SU-DHL-6 (cell line): ENCODE results near the gene FAAP100.

Experiments used
- H2AFZ ChIP-seq: fragments of 200-600 bp; sonication (generic); 2 replicates; pipeline ENCODE4 v1.6.1; 2014; ENCODE audit warnings: low read depth, mild to moderate bottlenecking, moderate library complexity, mixed read lengths, antibody characterized with exemption, low read length; ENCODE audit not compliant: severe bottlenecking
- H3F3A ChIP-seq: fragments of 200-600 bp; shearing (Covaris generic); 2 replicates; pipeline ENCODE4 v1.6.0; 2016; ENCODE audit warnings: antibody characterized with exemption, mild to moderate bottlenecking; ENCODE audit not compliant: insufficient read depth
- H3K27ac ChIP-seq: fragments of 200-600 bp; sonication (generic); 2 replicates; pipeline ENCODE4 v1.5.1; 2016; ENCODE audit warnings: low read depth, mild to moderate bottlenecking, low read length, moderate library complexity, mixed read lengths
- H3K27me3 ChIP-seq: fragments of 200-600 bp; sonication (generic), shearing (Covaris generic); 2 replicates; pipeline ENCODE4 v1.6.0; 2014; ENCODE audit warnings: mild to moderate bottlenecking, low read length
- H3K36me3 ChIP-seq: fragments of 200-600 bp; sonication (generic); 2 replicates; pipeline ENCODE4 v1.6.1; 2014; ENCODE audit warnings: mild to moderate bottlenecking, low read length, mixed read lengths
- H3K4me2 ChIP-seq: fragments of 300-600, 200-600 bp; shearing (Covaris generic), sonication (generic); 2 replicates; pipeline ENCODE4 v1.6.0; 2014; ENCODE audit warnings: low read length, low read depth, mild to moderate bottlenecking; ENCODE audit not compliant: poor library complexity, severe bottlenecking
- H3K4me3 ChIP-seq: fragments of 200-600 bp; sonication (generic); 2 replicates; pipeline ENCODE4 v1.5.1; 2014; ENCODE audit warnings: antibody characterized with exemption, low read length, mild to moderate bottlenecking, mixed read lengths; ENCODE audit not compliant: insufficient read depth, poor library complexity, severe bottlenecking
- H3K79me2 ChIP-seq: fragments of 200-600 bp; sonication (generic); 2 replicates; pipeline ENCODE4 v1.6.1; 2014; ENCODE audit warnings: mild to moderate bottlenecking, low read length, moderate library complexity; ENCODE audit not compliant: insufficient read depth
- H3K9ac ChIP-seq: fragments of 200-600 bp; sonication (generic); 2 replicates; pipeline ENCODE4 v1.7.0; 2014; ENCODE audit warnings: mild to moderate bottlenecking, low read length
- H3K9me2 ChIP-seq: fragments of 200-600 bp; sonication (generic); replicated peaks from 2 replicates; pipeline ENCODE4 v1.6.1; 2014; ENCODE audit warnings: low read length; ENCODE audit not compliant: insufficient read depth
- H3K9me3 ChIP-seq: fragments of 200-600 bp; sonication (generic); 2 replicates; pipeline ENCODE4 v1.6.1; 2014; ENCODE audit warnings: low read length, mixed read lengths; ENCODE audit not compliant: insufficient read depth
- H4K20me1 ChIP-seq: fragments of 200-600 bp; sonication (generic); 2 replicates; pipeline ENCODE4 v1.6.1; 2014; ENCODE audit warnings: low read depth, mild to moderate bottlenecking, antibody characterized with exemption, low read length, moderate library complexity, mixed read lengths
- EZH2phosphoT487 ChIP-seq: fragments of 200-600 bp; sonication (generic), shearing (Covaris generic); conservative IDR thresholded peaks from 2 replicates; pipeline ENCODE4 v1.6.1; 2018; ENCODE audit warnings: mild to moderate bottlenecking, antibody characterized with exemption, low read length, moderate library complexity, mixed read lengths
- TF ChIP-seq, protein P1 (sequence below): fragments of 200-600 bp; sonication (generic); IDR thresholded peaks from one replicate; pipeline ENCODE4 v1.5.1; 2017; ENCODE audit warnings: antibody characterized with exemption, mild to moderate bottlenecking, low read length, moderate library complexity; ENCODE audit not compliant: insufficient read depth, poor library complexity, severe bottlenecking

Gene FAAP100

DNA sequence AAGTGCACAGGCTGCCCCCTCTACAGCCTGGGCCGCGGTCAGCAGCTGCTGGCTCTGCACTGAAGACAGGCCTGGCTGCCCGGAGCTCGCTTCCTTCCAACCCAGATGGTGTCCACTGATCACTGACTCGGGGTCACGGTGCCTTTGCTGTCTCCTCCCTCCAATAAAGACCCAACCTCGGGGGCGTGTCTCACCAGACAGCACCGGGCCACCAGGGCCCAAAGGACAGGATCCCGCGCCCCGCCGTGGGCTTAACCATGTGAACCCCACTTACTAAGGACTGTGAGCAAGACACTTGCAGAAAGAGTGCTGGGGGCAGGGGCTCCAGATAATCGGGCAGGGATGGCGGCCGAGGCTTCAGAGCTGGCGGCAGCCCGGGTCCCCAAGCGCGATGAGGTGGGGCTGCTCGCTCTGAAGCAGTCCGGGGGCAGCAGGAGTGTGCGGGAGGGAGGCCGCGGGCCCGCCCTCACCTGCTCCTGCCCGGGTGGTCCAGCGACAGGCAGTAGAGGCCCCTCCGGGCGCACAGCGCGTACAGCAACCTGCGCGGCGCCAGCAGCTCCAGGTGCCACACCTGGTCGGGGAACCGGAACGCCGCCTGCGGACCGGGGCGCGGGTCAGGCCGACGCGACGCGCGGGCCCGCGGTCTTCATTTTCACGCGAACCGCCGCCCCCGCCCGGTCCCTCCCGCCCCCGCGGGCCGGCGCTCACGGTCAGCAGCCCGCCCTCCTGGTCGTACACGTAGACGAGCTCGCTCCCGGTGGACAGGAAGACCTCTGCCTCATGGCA is 502 bp downstream of the FAAP100 start:
- no peaks in the 10 kb centered on the region for H3K36me3 ChIP-seq
- no peaks in the 10 kb centered on the region; the same call in 1 of the 2 replicates for H4K20me1 ChIP-seq
- H3K27me3 ChIP-seq, result no peaks in the 10 kb centered on the region
- H3K4me2 ChIP-seq, result peak overlapping the region; percentile 97
- H3K27ac ChIP-seq, result peak overlapping the region; percentile 54
- H3K79me2 ChIP-seq, result peaks cover 14% of the 10 kb centered on the region
- H3K9me2 ChIP-seq, result no peaks in the 10 kb centered on the region
- H3F3A ChIP-seq, result no peaks in the 10 kb centered on the region
- peak overlapping the region; percentile 49 for H2AFZ ChIP-seq
- H3K9me3 ChIP-seq, result no peaks in the 10 kb centered on the region
- H3K9ac ChIP-seq, result peak overlapping the region; percentile 99
- no peak for TF ChIP-seq EZH2phosphoT487
- H3K4me3 ChIP-seq, result peak overlapping the region; percentile 77

DNA sequence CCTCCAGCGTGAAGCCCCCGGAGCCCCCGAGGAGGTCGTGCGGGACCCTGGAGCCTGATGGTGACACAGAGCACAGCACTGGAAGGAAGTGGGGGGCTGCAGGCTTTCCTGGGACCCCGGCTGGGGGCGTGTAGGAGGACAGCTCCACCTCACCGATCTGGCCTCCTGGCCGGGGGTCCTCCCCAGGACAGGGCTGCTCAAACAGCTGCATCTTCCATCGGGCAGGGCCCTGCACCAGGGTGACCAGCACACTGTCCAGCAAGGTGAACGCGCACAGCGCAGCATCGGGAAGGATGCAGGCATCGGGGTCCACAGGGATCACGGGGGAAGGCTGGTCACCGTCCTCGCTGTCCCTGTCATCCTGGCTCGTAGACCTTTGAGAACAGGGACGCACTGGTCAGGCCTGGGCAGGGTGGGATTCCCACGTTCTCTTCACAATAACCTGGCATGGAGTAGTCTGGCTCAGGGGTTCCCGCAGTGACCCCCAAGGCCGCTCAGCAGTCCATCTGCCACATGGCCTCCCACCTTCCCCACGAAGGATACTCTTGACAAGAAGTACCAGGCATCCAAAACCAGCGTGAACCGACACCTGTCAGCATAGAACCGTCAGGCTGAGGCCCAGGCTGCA is 1.2 kb downstream of the FAAP100 start:
- Histone ChIP-seq H2AFZ (no peak overlapping the region), H3K9me3 (no peaks in the 10 kb centered on the region), H3K36me3 (no peaks in the 10 kb centered on the region), H3K4me3 (peak overlapping the region; percentile 77), H3K9me2 (no peaks in the 10 kb centered on the region), H4K20me1 (no peaks in the 10 kb centered on the region; the same call in 1 of the 2 replicates), H3K4me2 (peak overlapping the region; percentile 97), H3K27me3 (no peaks in the 10 kb centered on the region), H3K27ac (no peak overlapping the region), H3K9ac (peak overlapping the region; percentile 99), H3F3A (no peaks in the 10 kb centered on the region), H3K79me2 (peaks cover 14% of the 10 kb centered on the region)
- TF ChIP-seq, protein P1, sequence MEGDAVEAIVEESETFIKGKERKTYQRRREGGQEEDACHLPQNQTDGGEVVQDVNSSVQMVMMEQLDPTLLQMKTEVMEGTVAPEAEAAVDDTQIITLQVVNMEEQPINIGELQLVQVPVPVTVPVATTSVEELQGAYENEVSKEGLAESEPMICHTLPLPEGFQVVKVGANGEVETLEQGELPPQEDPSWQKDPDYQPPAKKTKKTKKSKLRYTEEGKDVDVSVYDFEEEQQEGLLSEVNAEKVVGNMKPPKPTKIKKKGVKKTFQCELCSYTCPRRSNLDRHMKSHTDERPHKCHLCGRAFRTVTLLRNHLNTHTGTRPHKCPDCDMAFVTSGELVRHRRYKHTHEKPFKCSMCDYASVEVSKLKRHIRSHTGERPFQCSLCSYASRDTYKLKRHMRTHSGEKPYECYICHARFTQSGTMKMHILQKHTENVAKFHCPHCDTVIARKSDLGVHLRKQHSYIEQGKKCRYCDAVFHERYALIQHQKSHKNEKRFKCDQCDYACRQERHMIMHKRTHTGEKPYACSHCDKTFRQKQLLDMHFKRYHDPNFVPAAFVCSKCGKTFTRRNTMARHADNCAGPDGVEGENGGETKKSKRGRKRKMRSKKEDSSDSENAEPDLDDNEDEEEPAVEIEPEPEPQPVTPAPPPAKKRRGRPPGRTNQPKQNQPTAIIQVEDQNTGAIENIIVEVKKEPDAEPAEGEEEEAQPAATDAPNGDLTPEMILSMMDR, result no peak
- TF ChIP-seq EZH2phosphoT487, result no peak

DNA sequence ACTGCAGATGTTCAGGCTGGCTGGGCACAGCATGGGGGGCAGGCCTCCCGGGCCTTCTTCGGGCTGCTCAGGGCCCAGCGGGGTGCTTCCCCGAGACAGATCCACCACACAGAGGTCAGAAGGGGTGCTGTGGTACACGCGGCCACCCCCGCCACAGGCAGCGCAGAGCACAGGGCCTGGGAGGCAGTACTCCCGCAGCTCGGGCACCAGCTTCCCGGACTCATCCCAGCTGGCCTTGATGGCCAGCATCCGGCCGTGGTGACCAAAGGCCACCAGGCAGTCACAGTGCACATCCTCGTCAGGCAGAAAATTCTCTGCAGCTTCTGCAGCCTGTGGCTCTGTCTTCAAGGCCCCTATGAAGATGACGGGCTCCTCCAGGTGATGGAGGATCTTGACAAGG is 1.9 kb downstream of the FAAP100 start:
- H3F3A ChIP-seq, result no peaks in the 10 kb centered on the region
- H2AFZ ChIP-seq, result no peak overlapping the region
- H4K20me1 ChIP-seq, result no peaks in the 10 kb centered on the region; the same call in 1 of the 2 replicates
- H3K9me2 ChIP-seq, result no peaks in the 10 kb centered on the region
- H3K79me2 ChIP-seq, result peaks cover 14% of the 10 kb centered on the region
- no peak overlapping the region for H3K27ac ChIP-seq
- no peak overlapping the region for H3K4me3 ChIP-seq
- H3K27me3 ChIP-seq, result no peaks in the 10 kb centered on the region
- no peak for TF ChIP-seq EZH2phosphoT487
- TF ChIP-seq, protein P1, result no peak
- no peaks in the 10 kb centered on the region for H3K9me3 ChIP-seq
- H3K4me2 ChIP-seq, result no peak overlapping the region
- H3K36me3 ChIP-seq, result no peaks in the 10 kb centered on the region
- H3K9ac ChIP-seq, result no peak overlapping the region

DNA sequence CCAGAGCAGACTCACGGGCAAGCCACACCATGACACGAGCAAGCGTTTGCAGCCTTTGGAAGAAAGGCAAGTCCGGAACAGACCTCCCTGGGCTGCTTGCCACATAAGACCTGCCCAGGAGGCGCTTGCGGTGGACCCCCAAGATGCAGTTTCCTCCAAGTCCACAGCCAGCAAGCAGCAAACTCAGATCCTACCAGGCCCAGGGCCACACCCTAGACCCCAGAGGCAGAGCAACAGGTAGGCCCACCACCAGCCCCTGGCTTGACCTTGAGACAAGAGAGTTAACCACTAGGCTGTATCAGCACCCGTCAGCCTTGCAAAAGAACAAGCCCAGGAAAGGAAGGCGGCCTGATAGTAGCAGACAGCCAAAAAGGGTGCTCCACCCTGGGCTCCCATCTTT is 2.3 kb downstream of the FAAP100 start:
- no peaks in the 10 kb centered on the region for H3K27me3 ChIP-seq
- H3K4me2 ChIP-seq, result no peak overlapping the region
- H3F3A ChIP-seq, result no peaks in the 10 kb centered on the region
- no peak overlapping the region for H3K4me3 ChIP-seq
- TF ChIP-seq EZH2phosphoT487, result no peak
- TF ChIP-seq, protein P1, result no peak
- no peaks in the 10 kb centered on the region for H3K9me3 ChIP-seq
- H3K27ac ChIP-seq, result no peak overlapping the region
- no peaks in the 10 kb centered on the region for H3K36me3 ChIP-seq
- H3K9me2 ChIP-seq, result no peaks in the 10 kb centered on the region
- no peak overlapping the region for H3K9ac ChIP-seq
- H3K79me2 ChIP-seq, result peaks cover 14% of the 10 kb centered on the region
- no peak overlapping the region for H2AFZ ChIP-seq
- no peaks in the 10 kb centered on the region; the same call in 1 of the 2 replicates for H4K20me1 ChIP-seq
